Measurements from ENCODE around the gene CIDEC. TPM values are rescaled to one million over a fixed set of nuclear protein-coding genes. Genes with fewer than 3 reads are reported as not detected.
A peak's percentile ranks its signal among the peaks of the same experiment; 100 is the strongest.

CIDEC gene
- total and polyA plus RNA-seq, 2 experiments from 2014 or later = not detected

DNA sequence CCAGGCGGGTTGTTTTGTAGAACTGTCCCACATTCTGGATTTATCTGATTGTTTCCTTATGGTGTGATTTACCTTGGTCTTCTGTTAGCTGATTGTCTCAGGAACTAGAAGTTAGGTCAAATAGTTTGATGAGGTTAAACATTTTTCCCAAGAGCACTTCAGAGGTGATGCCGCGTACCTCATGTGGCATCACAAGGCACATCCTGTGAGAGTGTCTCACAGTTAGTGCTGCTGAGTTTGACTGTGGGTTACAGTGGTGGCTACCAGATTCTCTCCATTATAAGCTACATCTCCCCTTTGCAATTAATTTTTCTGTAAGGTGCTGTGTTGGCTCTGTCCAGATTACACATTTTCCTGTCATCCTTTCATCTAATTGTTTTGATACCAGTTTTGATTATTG lies 48.8 kb downstream of the CIDEC start:
- Histone ChIP-seq H3K4me3 (no peak overlapping the region), H3K36me3 (ENCODE audit: insufficient read depth) (no peaks in the 10 kb centered on the region), H3K4me2 (no peak overlapping the region), H2AFZ (no peak overlapping the region), H4K20me1 (replicated peaks; ENCODE audit: insufficient read depth) (no peaks in the 10 kb centered on the region; the same call in 1 of the 2 replicates), H3K79me2 (replicated peaks; ENCODE audit: insufficient read depth) (no peaks in the 10 kb centered on the region), H3K9me2 (ENCODE audit: insufficient read depth) (no peaks in the 10 kb centered on the region), H3K27ac (ENCODE audit: low read depth) (0 out of 2 replicates have a peak overlapping the region, but pooled peaks have one; percentile 26), H3F3A (replicated peaks; ENCODE audit: low read depth) (no peaks in the 10 kb centered on the region), H3K27me3 (ENCODE audit: insufficient read depth) (no peaks in the 10 kb centered on the region), H3K4me1 (ENCODE audit: insufficient read depth) (no peaks in the 10 kb centered on the region)
- ATAC-seq (no peak), DNase-seq (ENCODE audit: low spot score) (no peak)
- Mint-ChIP-seq H3K27ac (no peak overlapping the region), H3K4me1 (no peaks in the 10 kb centered on the region), H3K36me3 (ENCODE audit: low read depth) (peaks cover 3% of the 10 kb centered on the region; the same call in 2 of the 3 replicates), H3K9me3 (no peaks in the 10 kb centered on the region), H3K27me3 (ENCODE audit: insufficient read depth, low read depth, poor library complexity) (peaks cover 6% of the 10 kb centered on the region), H3K4me3 (no peak overlapping the region)
- no peak for TF ChIP-seq CTCF (conservative IDR thresholded peaks at IDR 0.05; ENCODE audit: low read depth in 2 of 2)
- TF ChIP-seq JUNB (IDR thresholded peaks at IDR 0.05; ENCODE audit: unreplicated experiment) = no peak
- TF ChIP-seq EZH2 (IDR thresholded peaks at IDR 0.05; ENCODE audit: low read depth, unreplicated experiment) = no peak
- TF ChIP-seq STAT1 (IDR thresholded peaks at IDR 0.05; ENCODE audit: unreplicated experiment) = no peak
- TF ChIP-seq, protein P1, sequence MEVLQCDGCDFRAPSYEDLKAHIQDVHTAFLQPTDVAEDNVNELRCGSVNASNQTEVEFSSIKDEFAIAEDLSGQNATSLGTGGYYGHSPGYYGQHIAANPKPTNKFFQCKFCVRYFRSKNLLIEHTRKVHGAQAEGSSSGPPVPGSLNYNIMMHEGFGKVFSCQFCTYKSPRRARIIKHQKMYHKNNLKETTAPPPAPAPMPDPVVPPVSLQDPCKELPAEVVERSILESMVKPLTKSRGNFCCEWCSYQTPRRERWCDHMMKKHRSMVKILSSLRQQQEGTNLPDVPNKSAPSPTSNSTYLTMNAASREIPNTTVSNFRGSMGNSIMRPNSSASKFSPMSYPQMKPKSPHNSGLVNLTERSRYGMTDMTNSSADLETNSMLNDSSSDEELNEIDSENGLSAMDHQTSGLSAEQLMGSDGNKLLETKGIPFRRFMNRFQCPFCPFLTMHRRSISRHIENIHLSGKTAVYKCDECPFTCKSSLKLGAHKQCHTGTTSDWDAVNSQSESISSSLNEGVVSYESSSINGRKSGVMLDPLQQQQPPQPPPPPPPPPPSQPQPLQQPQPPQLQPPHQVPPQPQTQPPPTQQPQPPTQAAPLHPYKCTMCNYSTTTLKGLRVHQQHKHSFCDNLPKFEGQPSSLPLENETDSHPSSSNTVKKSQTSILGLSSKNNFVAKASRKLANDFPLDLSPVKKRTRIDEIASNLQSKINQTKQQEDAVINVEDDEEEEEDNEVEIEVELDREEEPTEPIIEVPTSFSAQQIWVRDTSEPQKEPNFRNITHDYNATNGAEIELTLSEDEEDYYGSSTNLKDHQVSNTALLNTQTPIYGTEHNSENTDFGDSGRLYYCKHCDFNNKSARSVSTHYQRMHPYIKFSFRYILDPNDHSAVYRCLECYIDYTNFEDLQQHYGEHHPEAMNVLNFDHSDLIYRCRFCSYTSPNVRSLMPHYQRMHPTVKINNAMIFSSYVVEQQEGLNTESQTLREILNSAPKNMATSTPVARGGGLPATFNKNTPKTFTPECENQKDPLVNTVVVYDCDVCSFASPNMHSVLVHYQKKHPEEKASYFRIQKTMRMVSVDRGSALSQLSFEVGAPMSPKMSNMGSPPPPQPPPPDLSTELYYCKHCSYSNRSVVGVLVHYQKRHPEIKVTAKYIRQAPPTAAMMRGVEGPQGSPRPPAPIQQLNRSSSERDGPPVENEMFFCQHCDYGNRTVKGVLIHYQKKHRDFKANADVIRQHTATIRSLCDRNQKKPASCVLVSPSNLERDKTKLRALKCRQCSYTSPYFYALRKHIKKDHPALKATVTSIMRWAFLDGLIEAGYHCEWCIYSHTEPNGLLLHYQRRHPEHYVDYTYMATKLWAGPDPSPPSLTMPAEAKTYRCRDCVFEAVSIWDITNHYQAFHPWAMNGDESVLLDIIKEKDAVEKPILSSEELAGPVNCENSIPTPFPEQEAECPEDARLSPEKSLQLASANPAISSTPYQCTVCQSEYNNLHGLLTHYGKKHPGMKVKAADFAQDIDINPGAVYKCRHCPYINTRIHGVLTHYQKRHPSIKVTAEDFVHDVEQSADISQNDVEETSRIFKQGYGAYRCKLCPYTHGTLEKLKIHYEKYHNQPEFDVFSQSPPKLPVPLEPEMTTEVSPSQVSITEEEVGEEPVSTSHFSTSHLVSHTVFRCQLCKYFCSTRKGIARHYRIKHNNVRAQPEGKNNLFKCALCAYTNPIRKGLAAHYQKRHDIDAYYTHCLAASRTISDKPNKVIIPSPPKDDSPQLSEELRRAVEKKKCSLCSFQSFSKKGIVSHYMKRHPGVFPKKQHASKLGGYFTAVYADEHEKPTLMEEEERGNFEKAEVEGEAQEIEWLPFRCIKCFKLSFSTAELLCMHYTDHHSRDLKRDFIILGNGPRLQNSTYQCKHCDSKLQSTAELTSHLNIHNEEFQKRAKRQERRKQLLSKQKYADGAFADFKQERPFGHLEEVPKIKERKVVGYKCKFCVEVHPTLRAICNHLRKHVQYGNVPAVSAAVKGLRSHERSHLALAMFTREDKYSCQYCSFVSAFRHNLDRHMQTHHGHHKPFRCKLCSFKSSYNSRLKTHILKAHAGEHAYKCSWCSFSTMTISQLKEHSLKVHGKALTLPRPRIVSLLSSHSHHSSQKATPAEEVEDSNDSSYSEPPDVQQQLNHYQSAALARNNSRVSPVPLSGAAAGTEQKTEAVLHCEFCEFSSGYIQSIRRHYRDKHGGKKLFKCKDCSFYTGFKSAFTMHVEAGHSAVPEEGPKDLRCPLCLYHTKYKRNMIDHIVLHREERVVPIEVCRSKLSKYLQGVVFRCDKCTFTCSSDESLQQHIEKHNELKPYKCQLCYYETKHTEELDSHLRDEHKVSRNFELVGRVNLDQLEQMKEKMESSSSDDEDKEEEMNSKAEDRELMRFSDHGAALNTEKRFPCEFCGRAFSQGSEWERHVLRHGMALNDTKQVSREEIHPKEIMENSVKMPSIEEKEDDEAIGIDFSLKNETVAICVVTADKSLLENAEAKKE (CRISPR knock-in tag; IDR thresholded peaks at IDR 0.05) = no peak
- no peak for TF ChIP-seq POLR2AphosphoS5 (IDR thresholded peaks at IDR 0.05; ENCODE audit: low read depth)
- TF ChIP-seq NANOG (IDR thresholded peaks at IDR 0.05; ENCODE audit: borderline replicate concordance) = no peak
- TF ChIP-seq REST (IDR thresholded peaks at IDR 0.05; ENCODE audit: unreplicated experiment) = no peak
- TF ChIP-seq EZH2phosphoT487 (IDR thresholded peaks at IDR 0.05; ENCODE audit: unreplicated experiment) = no peak
- TF ChIP-seq ETS1 (IDR thresholded peaks at IDR 0.05) = no peak

All from GM23338 (cell line).